ENCODE results near the gene CC2D1A. TPM values are rescaled to one million over a fixed set of nuclear protein-coding genes. Genes with fewer than 3 reads are reported as not detected.
A peak's percentile ranks its signal among the peaks of the same experiment; 100 is the strongest.

The CC2D1A gene
- total RNA-seq: 10 to 100 TPM; 42.7 to 99.3 (median 56.0) TPM

DNA sequence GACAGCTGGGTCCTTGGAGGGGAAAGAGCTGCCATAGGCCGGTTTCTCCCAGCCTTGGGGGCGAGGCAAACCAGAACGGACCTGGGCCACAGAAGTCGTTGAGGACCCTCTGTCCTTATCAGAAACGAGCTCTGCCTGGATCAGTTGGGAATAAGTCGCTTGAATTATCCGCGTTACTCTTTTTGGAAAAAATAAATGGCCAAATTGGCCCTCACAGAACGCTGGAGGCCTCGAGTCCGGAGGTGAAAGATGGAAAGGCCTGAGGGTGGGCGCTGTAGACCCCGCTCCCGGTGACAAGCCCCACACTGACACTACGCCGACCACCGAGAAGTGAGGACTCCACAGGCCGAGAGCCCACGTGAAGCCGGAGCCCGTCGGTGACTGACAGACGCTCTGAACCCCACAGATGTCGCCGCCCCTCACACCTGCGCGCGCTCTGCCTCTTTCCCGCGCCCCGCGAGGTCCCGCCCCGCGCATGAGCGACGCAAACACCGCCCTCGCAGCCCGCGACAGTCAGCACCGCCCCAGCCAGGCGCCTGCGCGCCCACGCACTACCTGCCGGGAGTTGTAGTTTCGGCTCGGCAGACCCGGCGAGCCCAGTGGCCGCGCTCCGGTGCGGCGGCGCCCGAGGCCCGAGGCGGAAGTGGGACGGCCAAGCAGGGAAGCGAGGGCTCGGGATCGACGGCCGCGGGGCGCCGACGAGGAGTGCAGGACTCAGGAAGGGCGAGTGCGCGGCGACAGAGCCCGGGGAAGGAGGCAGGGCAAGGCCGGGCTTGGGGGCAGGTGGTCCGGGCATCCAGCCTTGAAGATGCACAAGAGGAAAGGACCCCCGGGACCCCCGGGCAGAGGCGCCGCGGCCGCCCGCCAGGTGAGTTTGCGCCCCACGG, at the start of gene CC2D1A, which contains the start of gene BRME1:
TSS of gene CC2D1A (plus strand) at position 568 of the 887 bp plus-strand sequence. CDS start at position 809, 241 bp downstream.
TSS of gene BRME1 (minus strand) at position 484 of the 887 bp plus-strand sequence. CDS start 1,225 bp downstream, outside the sequence.
- H3K4me3 ChIP-seq: peak within 1 kb of the TSS; percentile 67 to 92 (median 74)
- no peaks in the 10 kb centered on the region for H3K27me3 ChIP-seq
- no peaks in the 10 kb centered on the region for H3K9me3 ChIP-seq
- peaks cover 0 to 24% (median 7%) of the 10 kb centered on the region in 3 donors for H3K36me3 ChIP-seq
- peak; percentile 79 to 80 for DNase-seq (ENCODE audit: low spot score in 2 of 2)
- peak within 1 kb of the TSS in 3 of 4 donors; percentile 83 to 88 (median 85) for H3K27ac ChIP-seq
- peaks cover 0 to 27% (median 6%) of the 10 kb centered on the region in 4 donors for H3K4me1 ChIP-seq
- peak; percentile 18 to 67 for TF ChIP-seq EP300 (IDR thresholded peaks at IDR 0.05)
- peak in 1 of 2 donors; percentile 64 for TF ChIP-seq POLR2A (IDR thresholded peaks at IDR 0.05)
- peak in 1 of 5 experiments; percentile 42 for TF ChIP-seq CTCF (IDR thresholded peaks at IDR 0.05)
- 10 to 11% methylated on average over 23 to 36 of the region's 86 CpGs for WGBS, 2 donors

- Histone ChIP-seq H3K9me3 (no peaks in the 10 kb centered on the region), H3K27ac (no peak overlapping the region), H3K4me1 (peaks cover 0 to 18% (median 12%) of the 10 kb centered on the region in 4 donors), H3K27me3 (no peaks in the 10 kb centered on the region), H3K4me3 (no peak overlapping the region), H3K36me3 (no peaks in the 10 kb centered on the region)
- TF ChIP-seq EP300 (IDR thresholded peaks at IDR 0.05) (no peak), CTCF (IDR thresholded peaks at IDR 0.05) (no peak), POLR2A (IDR thresholded peaks at IDR 0.05) (no peak)
- DNase-seq (ENCODE audit: low spot score in 2 of 2): no peak
- WGBS, 2 donors: 66 to 79% methylated on average over 2 of the region's 2 CpGs
Observed at GRCh38 chr19:13856497-13856896, 49.5 kb upstream of the CC2D1A start.

GRCh38 chr19:13859361-13859880, 46.6 kb upstream of the CC2D1A start:
- Histone ChIP-seq H3K27ac (no peak overlapping the region), H3K27me3 (no peaks in the 10 kb centered on the region), H3K4me1 (peaks cover 0 to 17% (median 10%) of the 10 kb centered on the region in 4 donors), H3K4me3 (no peak overlapping the region), H3K9me3 (no peaks in the 10 kb centered on the region), H3K36me3 (no peaks in the 10 kb centered on the region)
- DNase-seq (ENCODE audit: low spot score in 2 of 2): no peak
- 94 to 97% methylated on average over 3 of the region's 3 CpGs for WGBS, 2 donors
- TF ChIP-seq EP300 (IDR thresholded peaks at IDR 0.05): no peak
- TF ChIP-seq POLR2A (IDR thresholded peaks at IDR 0.05): no peak
- TF ChIP-seq CTCF (IDR thresholded peaks at IDR 0.05): no peak

GRCh38 chr19:13860679-13861391, 45.2 kb upstream of the CC2D1A start:
- peaks cover 0 to 29% (median 10%) of the 10 kb centered on the region in 4 donors for H3K4me1 ChIP-seq
- no peak overlapping the region for H3K4me3 ChIP-seq
- no peaks in the 10 kb centered on the region for H3K36me3 ChIP-seq
- no peaks in the 10 kb centered on the region for H3K9me3 ChIP-seq
- no peak for TF ChIP-seq CTCF (IDR thresholded peaks at IDR 0.05)
- no peak for TF ChIP-seq POLR2A (IDR thresholded peaks at IDR 0.05)
- no peak for TF ChIP-seq EP300 (IDR thresholded peaks at IDR 0.05)
- H3K27me3 ChIP-seq: no peaks in the 10 kb centered on the region
- no peak for DNase-seq (ENCODE audit: low spot score in 2 of 2)
- 82% methylated on average over 13 of the region's 13 CpGs for WGBS, 2 donors
- peak overlapping the region; percentile 81 to 94 (median 90) for H3K27ac ChIP-seq

Data from tibial nerve (tissue), 4 donors.